Stimulated activated CD4-positive, alpha-beta T cell treated with anti-CD3 and anti-CD28 coated beads, Interleukin-2, amount 100 ng/mL, for 4 hours (primary cell): ENCODE data around the gene GATAD2A.

Experiments used
- DNase-seq: peaks from one replicate; pipeline ENCODE4 v3.0.0-alpha.2; 2020; ENCODE audit warnings: low read depth

GATAD2A gene

DNA sequence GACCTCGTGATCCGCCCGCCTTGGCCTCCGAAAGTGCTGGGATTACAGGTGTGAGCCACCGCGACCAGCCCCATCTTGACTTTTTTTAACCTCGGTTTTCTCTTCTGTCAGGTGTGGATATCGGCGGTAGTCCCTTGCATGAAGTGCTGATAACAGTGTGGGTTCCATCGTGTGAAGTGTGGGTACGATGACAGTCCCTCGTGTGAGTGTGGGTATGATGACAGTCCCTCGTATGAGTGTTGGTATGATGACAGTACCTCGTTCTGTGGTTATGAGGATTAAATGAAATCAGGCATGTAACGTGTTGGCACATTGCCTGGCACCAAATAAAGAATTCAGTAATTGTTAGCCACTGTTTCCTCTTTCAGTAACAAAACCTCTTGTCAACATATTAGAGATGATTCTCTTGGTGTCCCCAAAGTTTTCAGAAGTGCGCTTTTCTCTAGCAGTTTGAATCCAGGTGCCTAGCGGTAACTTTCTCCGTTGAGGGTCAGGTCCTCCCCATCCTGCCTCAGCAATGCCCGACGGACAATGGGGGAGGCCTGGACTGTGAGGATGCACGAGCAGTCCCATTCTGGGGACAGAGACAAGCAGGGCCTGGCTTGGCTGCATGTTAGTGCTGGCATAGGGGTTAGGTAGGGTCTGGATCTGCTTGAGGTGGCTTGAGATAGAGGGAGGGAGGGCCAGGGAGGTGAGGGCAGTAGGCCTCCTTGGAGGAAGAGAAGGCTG, 15.3 kb downstream of the GATAD2A start:
- DNase-seq: no peak

GRCh38 chr19:19421299-19421696, 15.8 kb downstream of the GATAD2A start:
- DNase-seq: no peak

GRCh38 chr19:19422156-19422555, 16.7 kb downstream of the GATAD2A start:
- DNase-seq: no peak

GRCh38 chr19:19423322-19423721, 17.8 kb downstream of the GATAD2A start:
- DNase-seq: no peak

DNA sequence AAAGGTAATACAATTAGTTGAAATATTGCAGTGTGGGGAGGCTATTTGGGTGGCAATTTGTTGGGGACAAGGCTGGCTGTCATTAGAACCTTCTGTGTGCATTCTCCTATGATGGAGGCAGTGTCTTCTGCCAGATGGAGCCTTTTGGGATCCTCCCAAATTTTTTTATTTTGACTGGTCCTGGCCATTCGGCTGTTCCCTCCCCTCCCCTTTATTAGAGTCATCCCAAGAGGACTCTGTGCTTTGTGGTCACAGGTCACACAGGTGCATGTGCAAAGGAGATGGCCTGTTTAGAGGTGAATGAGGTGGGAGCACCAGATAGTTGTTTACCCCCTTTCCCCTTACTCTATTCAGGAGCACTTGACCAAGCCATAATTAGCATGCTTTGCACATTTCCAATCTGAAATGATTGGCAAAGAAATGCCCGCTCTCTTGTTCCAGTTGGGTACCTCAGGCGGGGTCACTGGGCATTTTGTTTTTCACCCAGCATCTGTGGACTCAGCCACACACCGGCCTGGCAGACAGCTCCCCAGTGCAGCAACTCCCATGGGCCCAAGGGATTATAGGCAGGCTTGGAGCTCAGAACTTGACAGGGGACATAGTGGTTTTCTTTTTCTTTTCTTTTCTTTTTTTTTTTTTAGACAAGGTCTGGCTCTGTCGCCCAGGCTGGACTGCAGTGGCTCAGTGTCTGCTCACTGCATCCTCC, 19.8 kb downstream of the GATAD2A start:
- DNase-seq: no peak

DNA sequence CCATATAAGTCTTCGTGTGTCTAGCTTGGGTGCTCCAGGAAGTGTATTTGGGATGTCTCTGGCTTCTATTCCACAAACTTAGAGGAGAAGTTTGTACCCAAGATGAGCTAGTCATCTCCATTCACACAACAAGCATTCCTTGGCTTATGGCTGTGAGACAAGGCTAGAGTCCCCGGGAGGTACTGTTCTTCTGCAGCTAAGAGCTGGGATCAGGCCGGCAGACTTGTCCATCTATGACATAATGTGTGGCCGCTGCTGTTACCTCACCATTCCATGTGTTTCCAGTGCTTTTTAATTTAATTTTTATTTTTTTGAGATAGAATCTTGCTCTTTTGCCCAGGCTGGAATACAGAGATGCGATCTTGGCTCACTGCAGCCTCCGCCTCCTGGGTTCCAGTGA, 20.7 kb downstream of the GATAD2A start:
- DNase-seq: no peak

DNA sequence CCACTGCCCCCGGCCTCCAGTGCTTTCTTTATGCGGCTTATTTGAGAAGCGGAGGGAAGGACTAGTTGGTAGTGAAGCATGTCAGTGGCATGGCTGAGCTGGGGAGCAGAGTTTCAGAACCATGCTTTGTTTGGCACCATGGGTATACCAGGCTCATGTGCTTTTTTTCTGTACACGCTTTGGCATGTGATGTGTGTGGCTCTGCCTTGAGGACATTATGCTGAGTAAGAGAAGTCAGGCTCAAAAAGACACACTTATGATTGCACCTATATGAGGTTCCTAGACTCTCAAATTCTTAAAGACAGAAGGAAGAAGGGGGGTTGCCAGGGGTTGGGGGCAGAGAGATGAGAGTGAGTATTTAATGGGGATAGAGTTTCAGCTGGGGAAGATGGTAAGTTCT, 21.3 kb downstream of the GATAD2A start:
- DNase-seq: no peak

GRCh38 chr19:19427302-19427701, 21.8 kb downstream of the GATAD2A start:
- no peak for DNase-seq

DNA sequence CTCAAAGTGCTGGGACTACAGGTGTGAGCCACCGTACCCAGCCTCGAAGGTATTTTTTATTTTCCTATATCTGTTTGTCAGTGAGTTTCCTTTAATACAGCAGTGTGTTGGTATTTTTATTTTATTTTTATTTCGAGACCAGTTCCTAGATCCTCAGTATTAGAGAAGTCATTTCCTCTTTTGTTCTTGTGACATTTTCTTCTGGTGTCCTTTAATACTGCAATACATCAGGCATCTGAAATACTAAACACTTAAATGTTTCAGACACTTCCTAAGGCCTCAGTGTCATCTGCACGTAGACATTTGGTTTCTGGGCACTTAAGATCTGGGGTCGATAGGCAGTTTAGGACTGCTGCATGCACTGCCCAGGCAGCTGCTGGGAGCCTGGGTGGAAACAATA, 22.5 kb downstream of the GATAD2A start:
- DNase-seq: no peak

- DNase-seq: no peak
Measured at GRCh38 chr19:19428746-19429145, 23.3 kb downstream of the GATAD2A start.

DNA sequence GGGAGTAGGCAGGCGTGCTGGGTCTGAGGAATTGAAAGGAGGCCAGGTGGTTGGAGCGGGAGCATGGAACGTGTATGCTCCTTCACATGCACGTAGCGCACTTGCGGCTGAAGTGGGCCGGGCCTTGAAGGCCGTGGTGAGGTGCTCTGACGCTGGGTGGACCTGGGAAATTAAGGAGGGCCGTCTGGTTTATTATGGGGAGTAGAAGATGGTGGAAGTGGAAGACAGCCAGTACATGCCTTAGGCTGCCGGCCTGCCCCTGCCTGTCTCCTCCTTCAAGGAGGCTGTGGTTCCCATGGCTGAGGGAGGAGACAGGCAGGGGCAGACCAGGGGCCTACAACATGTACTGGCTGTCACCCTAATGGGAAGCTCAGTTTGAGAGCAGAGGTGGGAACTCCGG, 23.9 kb downstream of the GATAD2A start:
- DNase-seq: no peak

- no peak for DNase-seq
Measured at GRCh38 chr19:19432732-19433131, 27.3 kb downstream of the GATAD2A start.

- DNase-seq: no peak
Measured at GRCh38 chr19:19433666-19434213, 28.3 kb downstream of the GATAD2A start.

DNA sequence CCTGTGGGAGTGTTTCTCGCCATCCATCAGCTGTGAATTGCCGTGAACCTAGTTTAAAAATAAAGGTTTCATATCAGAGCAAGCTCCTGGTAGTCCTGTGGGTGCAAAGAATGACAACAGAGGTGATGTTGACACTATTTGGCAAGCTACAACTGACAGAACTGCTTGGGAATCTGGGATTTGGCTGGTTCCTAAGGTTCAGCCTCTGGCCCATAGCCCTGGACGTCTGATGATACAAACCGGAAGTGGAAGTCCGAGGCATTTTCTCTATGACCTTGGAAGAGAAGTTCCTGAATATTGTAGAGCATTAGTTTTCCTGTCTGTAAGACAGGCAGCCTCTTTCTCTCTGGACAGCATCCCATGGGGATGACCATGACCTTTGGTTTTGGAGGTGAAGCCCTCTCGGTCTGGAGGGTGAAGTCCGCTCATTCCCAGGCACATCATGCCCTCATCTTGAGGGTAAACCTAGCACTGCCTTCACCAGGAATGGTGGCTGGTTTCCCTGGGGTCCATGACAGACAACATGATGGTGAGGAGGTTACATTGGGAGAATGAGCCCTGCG, 29.1 kb downstream of the GATAD2A start:
- DNase-seq: no peak

- DNase-seq: no peak
Measured at GRCh38 chr19:19436137-19436691, 30.7 kb downstream of the GATAD2A start.

DNA sequence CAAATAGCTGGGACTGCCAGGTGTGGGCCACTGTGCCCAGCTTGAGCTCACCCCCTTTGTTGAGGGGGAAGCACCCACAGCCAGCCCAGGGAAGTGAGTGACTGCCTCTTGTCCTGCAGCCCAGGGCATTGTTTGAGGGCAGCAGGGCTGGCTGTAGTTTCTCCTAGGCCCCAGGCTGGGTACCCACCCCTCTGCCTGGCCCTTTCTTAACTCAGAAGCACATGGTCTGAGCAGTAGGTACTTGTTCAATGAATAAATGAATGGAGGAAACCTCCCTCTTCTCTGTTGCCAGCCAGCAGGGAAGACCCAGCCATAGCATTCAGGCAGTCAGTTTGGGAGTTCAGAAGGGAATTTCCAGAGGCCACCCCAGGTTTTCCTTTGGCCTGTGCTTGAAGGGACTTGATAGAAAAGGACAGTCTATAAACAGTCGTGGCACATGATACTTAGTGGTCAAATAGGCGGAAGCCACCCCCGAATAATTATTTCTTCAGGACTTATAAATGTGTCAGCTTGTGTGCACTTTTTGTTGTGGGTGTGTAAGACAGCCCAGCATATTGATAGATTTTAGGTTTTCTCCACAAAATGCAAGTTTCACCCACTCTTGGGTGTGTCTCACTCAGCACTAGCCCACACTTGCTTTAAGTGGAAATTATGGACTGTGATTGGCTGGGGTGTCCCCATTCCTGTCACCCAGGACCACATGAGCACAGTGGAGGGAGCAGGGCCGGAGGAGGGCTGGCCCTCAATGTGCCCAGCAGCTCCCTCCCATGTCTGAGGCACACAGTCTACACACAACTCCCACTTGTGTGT, 33.1 kb downstream of the GATAD2A start:
- no peak for DNase-seq

DNA sequence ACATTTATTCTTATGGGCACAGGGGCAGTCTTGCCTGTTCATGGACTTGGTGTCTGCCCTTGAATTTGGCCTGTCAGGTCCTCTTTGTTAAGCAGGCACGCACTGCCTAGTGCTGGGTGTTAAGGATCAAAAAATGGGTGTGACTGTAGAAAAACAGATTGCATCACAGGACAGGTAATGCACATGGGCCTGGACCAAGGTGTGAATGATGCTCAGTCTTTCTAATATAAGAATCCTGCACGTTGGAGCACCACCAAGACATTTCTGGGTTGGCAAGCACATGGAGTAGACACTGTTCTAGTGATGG, 33.7 kb downstream of the GATAD2A start:
- DNase-seq: no peak

GRCh38 chr19:19443283-19443682, 37.8 kb downstream of the GATAD2A start:
- no peak for DNase-seq

DNA sequence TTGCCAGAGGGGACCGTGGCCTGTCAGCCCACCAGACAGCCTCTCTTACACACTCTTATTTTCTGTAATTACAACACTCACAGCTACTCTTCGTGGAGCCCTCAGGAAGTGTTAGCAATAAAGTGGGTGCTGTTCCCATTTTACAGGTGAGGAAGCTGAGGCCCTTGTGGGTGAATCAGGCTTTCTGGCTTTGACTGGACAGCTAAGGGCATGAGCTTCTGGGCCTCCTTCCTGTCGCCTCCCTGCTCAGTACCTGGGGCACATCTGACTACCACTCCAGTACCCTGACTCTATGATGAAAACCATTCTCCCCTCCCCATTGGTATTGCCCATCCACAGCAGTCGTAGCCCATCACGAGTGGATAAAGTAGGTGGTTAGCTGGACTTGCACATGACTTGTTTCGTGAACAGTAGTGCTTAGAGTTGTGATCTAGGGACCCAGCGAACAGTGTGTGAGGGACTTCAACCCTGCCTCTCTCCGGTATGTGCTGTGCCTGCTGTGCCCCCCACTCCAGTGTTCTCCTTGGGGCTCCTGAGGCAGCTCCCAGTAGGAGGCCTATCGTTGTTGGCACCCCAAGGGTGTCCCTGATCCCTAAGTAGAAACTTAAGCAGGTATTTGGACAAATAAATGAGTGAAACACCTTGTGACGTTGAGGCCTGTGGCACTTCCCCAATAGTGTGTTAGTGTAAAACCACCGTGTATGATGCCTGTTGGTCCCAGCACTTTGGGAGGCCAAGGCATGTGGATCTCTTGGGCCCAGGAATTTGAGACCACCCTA, 38.6 kb downstream of the GATAD2A start:
- DNase-seq: no peak

GRCh38 chr19:19444681-19445155, 39.2 kb downstream of the GATAD2A start:
- no peak for DNase-seq

DNA sequence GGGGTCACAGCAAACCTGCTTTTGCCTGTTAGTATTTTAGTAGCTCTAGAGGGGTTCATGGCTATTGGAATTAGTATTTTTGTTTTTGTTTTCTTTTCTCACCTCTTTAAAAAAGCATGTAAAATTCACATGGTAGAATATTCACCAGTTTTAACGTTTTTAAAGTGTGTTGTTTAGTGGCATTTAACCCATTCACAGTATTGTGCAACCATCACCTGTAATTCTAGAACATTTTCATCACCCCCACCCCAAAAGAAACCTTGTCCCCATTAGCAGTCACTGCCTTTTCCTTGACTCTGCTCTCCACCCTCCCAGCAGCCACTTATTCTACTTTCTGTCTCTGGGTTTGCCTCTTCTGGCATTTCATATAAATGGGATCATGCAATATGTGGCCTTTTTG, 39.8 kb downstream of the GATAD2A start:
- no peak for DNase-seq
